Endothelial cell of umbilical vein (primary cell): ENCODE data around the gene C14orf119. TPM values are rescaled to one million over a fixed set of nuclear protein-coding genes. Genes with fewer than 3 reads are reported as not detected.

Experiments used
- BruUV-seq: library from RNA; stranded (reverse); fragments of 400-500 nt; replicated peaks from 2 replicates; lab custom pipeline; 2021; lab: Mats Ljungman, UMichigan
- CTCF ChIA-PET: fragments of 300-600, 350-600 bp; sonication (Branson Sonifier 250); formaldehyde crosslinking; loops from one replicate; lab custom pipeline; 2021; ENCODE audit warnings: antibody characterized with exemption, inconsistent platforms; lab: Charles Lee
- POLR2A ChIA-PET: fragments of 300-600, 350-600 bp; sonication (Branson Sonifier 250); formaldehyde crosslinking; loops from one replicate; lab custom pipeline; 2021; ENCODE audit warnings: antibody characterized with exemption, inconsistent platforms; lab: Charles Lee
- DNase-seq: peaks from one replicate; pipeline ENCODE4 v3.0.0-alpha.2; 2011; ENCODE audit warnings: low read depth, low spot score
- FAIRE-seq: peaks from 2 replicates; lab custom pipeline; 2011; peaks lifted over from hg19 to GRCh38; lab: Jason Lieb, UNC
- H2AFZ ChIP-seq: 2 replicates; pipeline ENCODE4 v1.6.0; 2012; ENCODE audit warnings: low read depth, low read length, control low read depth, inconsistent platforms
- H3K27ac ChIP-seq: 2 replicates; pipeline ENCODE4 v1.5.1; 2011; ENCODE audit warnings: low read depth, mild to moderate bottlenecking, control low read depth, low read length, moderate library complexity; ENCODE audit not compliant: insufficient read depth
- H3K27me3 ChIP-seq, 2 experiments: 2 replicates each; pipeline versions ENCODE4 v1.6.0 to v1.6.1; 2011; ENCODE audit warnings: low read length in 2 of 2, mixed read lengths in 1 of 2; ENCODE audit not compliant: control insufficient read depth in 2 of 2, insufficient read depth in 2 of 2
- H3K36me3 ChIP-seq, 2 experiments: 2 replicates in 1 of 2; 3 replicates in 1 of 2; pipeline ENCODE4 v1.5.1; 2011; ENCODE audit warnings: low read length in 2 of 2, mild to moderate bottlenecking in 1 of 2, moderate library complexity in 1 of 2; ENCODE audit not compliant: control insufficient read depth in 2 of 2, insufficient read depth in 2 of 2; ENCODE audit errors: extremely low read depth in 1 of 2
- H3K4me1 ChIP-seq: 3 replicates; pipeline ENCODE4 v1.5.1; 2011; ENCODE audit warnings: mild to moderate bottlenecking, low read length; ENCODE audit not compliant: control insufficient read depth, insufficient read depth; ENCODE audit errors: extremely low read depth
- H3K4me2 ChIP-seq: 2 replicates; pipeline ENCODE4 v1.6.1; 2011; ENCODE audit warnings: low read length, control low read depth, mixed read lengths; ENCODE audit not compliant: insufficient read depth
- H3K4me3 ChIP-seq, 3 experiments: fragments of 200-600 bp in 1 of 3; sonication (generic), shearing (Covaris generic) in 1 of 3; replicated peaks in 1 of 3; 2 replicates each; pipeline ENCODE4 v1.5.1; 2011 to 2016; ENCODE audit warnings: control low read depth in 3 of 3, low read length in 3 of 3, mild to moderate bottlenecking in 2 of 3, inconsistent platforms in 1 of 3, low read depth in 1 of 3, moderate library complexity in 1 of 3; ENCODE audit not compliant: insufficient read depth in 1 of 3
- H3K79me2 ChIP-seq: 2 replicates; pipeline ENCODE4 v1.6.0; 2012; ENCODE audit warnings: low read length, inconsistent platforms; ENCODE audit not compliant: control insufficient read depth, insufficient read depth
- H3K9ac ChIP-seq: replicated peaks from 2 replicates; pipeline ENCODE3; 2011; ENCODE audit warnings: low read length, control low read depth; ENCODE audit not compliant: insufficient read depth; ENCODE audit errors: extremely low read depth
- H3K9me1 ChIP-seq: replicated peaks from 3 replicates; pipeline ENCODE4 v1.6.0; 2011; ENCODE audit warnings: mild to moderate bottlenecking, low read length; ENCODE audit not compliant: control insufficient read depth, insufficient read depth; ENCODE audit errors: extremely low read depth
- H3K9me3 ChIP-seq: replicated peaks from 2 replicates; pipeline ENCODE4 v1.5.1; 2012; ENCODE audit warnings: low read length, inconsistent platforms; ENCODE audit not compliant: control insufficient read depth, insufficient read depth
- H4K20me1 ChIP-seq: replicated peaks from 2 replicates; pipeline ENCODE3; 2011; ENCODE audit warnings: mild to moderate bottlenecking, low read length; ENCODE audit not compliant: control insufficient read depth, insufficient read depth; ENCODE audit errors: extremely low read depth
- CTCF ChIP-seq, 2 donors: IDR thresholded peaks; 1 replicate in 1 of 2; 2 replicates in 1 of 2; pipeline ENCODE4 v1.5.1; 2011; ENCODE audit warnings: low read length in 2 of 2, mild to moderate bottlenecking in 2 of 2, moderate library complexity in 2 of 2, control low read depth in 1 of 2, inconsistent platforms in 1 of 2, low read depth in 1 of 2; ENCODE audit not compliant: insufficient read depth in 1 of 2; ENCODE audit errors: extremely low read depth in 1 of 2
- FOS ChIP-seq: IDR thresholded peaks from 2 replicates; pipeline ENCODE4 v1.6.1; 2011; ENCODE audit warnings: mild to moderate bottlenecking, low read length, moderate library complexity, borderline replicate concordance; ENCODE audit not compliant: insufficient read depth
- GATA2 ChIP-seq: IDR thresholded peaks from 2 replicates; pipeline ENCODE4 v1.7.0; 2011; ENCODE audit warnings: low read depth, mild to moderate bottlenecking, moderate library complexity, mixed read lengths, low read length; ENCODE audit not compliant: insufficient read length, insufficient read depth
- JUN ChIP-seq: IDR thresholded peaks from 2 replicates; pipeline ENCODE4 v1.6.1; 2011; ENCODE audit warnings: borderline replicate concordance, low read depth; ENCODE audit not compliant: insufficient read length, insufficient read depth
- MAX ChIP-seq: IDR thresholded peaks from 2 replicates; pipeline ENCODE4 v1.6.1; 2011; ENCODE audit not compliant: insufficient read depth, insufficient read length
- MYC ChIP-seq: IDR thresholded peaks from one replicate; pipeline ENCODE4 v1.6.1; 2011; ENCODE audit warnings: mild to moderate bottlenecking, low read depth, low read length
- POLR2A ChIP-seq: IDR thresholded peaks from 2 replicates; pipeline ENCODE4 v1.6.1; 2012; ENCODE audit warnings: low read depth, mild to moderate bottlenecking, control low read depth, low read length
- POLR2AphosphoS5 ChIP-seq: IDR thresholded peaks from 2 replicates; pipeline ENCODE4 v1.6.1; 2012; ENCODE audit warnings: low read depth, mild to moderate bottlenecking, control low read depth, low read length, moderate library complexity; ENCODE audit not compliant: insufficient read depth
- dilution Hi-C: fragments of 300-500 bp; cut with MboI; formaldehyde crosslinking; loops from one replicate; pipeline ENCODE4 v1.15.0; 2019; ENCODE audit warnings: low sequenced_read_pairs; ENCODE audit not compliant: extremely low pct_ligation_motif_present
- intact Hi-C: fragments of 100-400 bp; cut with micrococcal nuclease; formaldehyde crosslinking; loops from one replicate; pipeline ENCODE4 v1.10.0; 2022
- polyA plus RNA-seq, 4 experiments: library from polyadenylated mRNA; depleted of rRNA in 3 of 4; stranded (reverse) in 3 of 4; unstranded in 1 of 4; fragments of >200 nt; gene quantifications; 2 replicates each; pipeline versions ENCODE4 v1.2.1 to v1.2.3, GENCODE V29; 2011 to 2012; ENCODE audit warnings: missing spikeins in 1 of 4
- total RNA-seq: library from RNA; stranded (reverse); gene quantifications from 2 replicates; pipeline ENCODE4 v1.2.3, GENCODE V29; 2021

The C14orf119 gene
- total and polyA plus RNA-seq, 2 donors (not counting 3 experiments of a cell fraction or from before 2014, with no cell fraction given) = 58.3 to 60.5 TPM

- no peak for FAIRE-seq
Measured at GRCh38 chr14:23099212-23099861, 4.0 kb downstream of the C14orf119 start.

More at GRCh38 chr14:23099212-23099861, 4.0 kb downstream of the C14orf119 start:
- H3K79me2 ChIP-seq = peaks cover 33% of the 10 kb centered on the region
- no peak overlapping the region for H2AFZ ChIP-seq
- peaks cover 9% of the 10 kb centered on the region for H3K4me1 ChIP-seq
- H3K9ac ChIP-seq = no peak overlapping the region
- H3K36me3 ChIP-seq = peaks cover 5 to 13% of the 10 kb centered on the region in 2 experiments
- no peak overlapping the region for H3K4me2 ChIP-seq
- TF ChIP-seq GATA2 (no peak), JUN (no peak), MAX (no peak), CTCF (IDR thresholded peaks at IDR 0.05; ENCODE audit: extremely low read depth in 1 of 2, insufficient read depth in 1 of 2, low read depth in 1 of 2, low read length in 2 of 2) (no peak), MYC (no peak), POLR2AphosphoS5 (no peak), FOS (no peak), POLR2A (no peak)
- H3K9me3 ChIP-seq = no peaks in the 10 kb centered on the region
- H4K20me1 ChIP-seq = no peaks in the 10 kb centered on the region
- H3K9me1 ChIP-seq = no peaks in the 10 kb centered on the region
- CTCF ChIA-PET = interaction anchor here (0.9 to 1.5 kb wide), 6 partner anchors 8 to 113 kb away, joined by 3 to 11 read pairs (median 5); no protein-coding TSS in a partner anchor
- no peak overlapping the region for H3K27ac ChIP-seq
- intact Hi-C loops (no loop called here), dilution Hi-C loops (no loop called here)
- DNase-seq = no peak
- POLR2A ChIA-PET = no interaction called here
- no TSS peak for BruUV-seq
- no peak overlapping the region for H3K4me3 ChIP-seq
- H3K27me3 ChIP-seq = no peaks in the 10 kb centered on the region
